NCI-H524 (cell line): ENCODE results near the gene TWF2.
"Not testable (repeated sequence)": the region's sequence is repeated elsewhere in the genome, so short reads cannot be mapped to it uniquely, and the experiment has no call there.

Experiments
- DNase-seq, 2 experiments: peaks; one replicate each; lab custom pipeline; 2025; lab: John Stamatoyannopoulos, UW

Gene TWF2

DNA sequence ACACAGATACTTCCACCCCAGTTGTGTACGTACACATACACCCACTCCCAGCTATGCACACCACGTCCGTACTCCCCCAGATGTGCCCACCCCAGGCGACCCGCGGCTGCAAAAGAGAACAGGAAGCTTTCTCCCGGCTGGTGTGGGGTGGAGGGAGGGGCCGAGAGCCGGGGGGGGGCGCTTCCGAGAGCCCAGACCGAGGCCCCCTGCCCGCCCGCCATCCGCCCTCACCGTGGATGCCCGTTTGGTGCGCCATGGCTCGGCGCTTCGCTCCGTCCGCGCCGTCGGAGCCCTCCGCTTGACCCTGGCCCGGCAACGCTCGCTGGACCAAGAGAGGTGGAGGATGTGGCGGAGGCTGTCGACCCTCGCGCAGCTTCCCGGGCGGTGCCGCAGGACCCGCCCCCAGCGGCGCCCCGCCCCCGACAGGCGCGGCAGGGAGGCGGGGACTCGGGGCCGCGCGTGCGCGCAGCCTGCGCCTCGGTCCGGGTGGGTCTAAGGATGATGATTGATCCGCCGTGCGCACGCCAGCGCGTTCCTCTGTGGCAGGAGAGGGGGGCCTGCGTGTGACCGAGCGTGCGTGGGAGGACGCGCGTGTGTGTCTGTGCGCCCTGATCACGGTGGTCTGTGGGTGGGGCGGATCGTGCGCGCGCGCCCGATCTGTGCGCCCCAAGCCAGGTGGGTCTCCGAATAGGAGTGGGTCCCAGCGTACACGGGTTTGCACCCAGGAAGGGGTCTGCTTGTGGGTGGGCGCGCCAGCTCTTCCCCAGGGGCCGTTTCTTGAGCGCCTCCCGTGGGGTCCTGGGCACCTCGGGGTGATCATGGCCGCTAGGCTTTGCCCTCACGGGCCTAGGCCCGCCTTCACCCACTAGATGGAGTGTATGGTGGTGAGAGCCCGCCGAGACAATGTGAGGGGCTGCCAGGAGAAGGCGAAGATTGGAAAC, at the start of gene TWF2:
TSS of gene TWF2 (minus strand) at position 398 of the 941 bp plus-strand sequence. CDS start at position 256, 142 bp downstream.
- DNase-seq, result peak; percentile 56 to 79

- no peak for DNase-seq
These were observed 49.7 kb upstream of the TWF2 start for GRCh38 chr3:52288674-52289073.

- DNase-seq, result no peak
These were observed 47.8 kb upstream of the TWF2 start for GRCh38 chr3:52286777-52287110.

GRCh38 chr3:52284051-52284450, 45.1 kb upstream of the TWF2 start:
- DNase-seq, result not testable (repeated sequence)

- DNase-seq, result no peak
These were observed 44.3 kb upstream of the TWF2 start for GRCh38 chr3:52283306-52283705.

GRCh38 chr3:52281981-52282801, 43.2 kb upstream of the TWF2 start:
- DNase-seq, result no peak

- no peak for DNase-seq
These were observed 41.1 kb upstream of the TWF2 start for GRCh38 chr3:52280050-52280461.

- DNase-seq, result no peak
These were observed 40.6 kb upstream of the TWF2 start for GRCh38 chr3:52279596-52279995.

- peak; percentile 75 to 84 for DNase-seq
These were observed 39.6 kb upstream of the TWF2 start, which contains the start of gene WDR82 for GRCh38 chr3:52278510-52279069. TSS of gene WDR82 (minus strand) at chr3:52278649. CDS start at chr3:52278361, 288 bp downstream.

GRCh38 chr3:52277972-52278509, 39.1 kb upstream of the TWF2 start:
- peak in 1 of 2 experiments; percentile 38 for DNase-seq

DNA sequence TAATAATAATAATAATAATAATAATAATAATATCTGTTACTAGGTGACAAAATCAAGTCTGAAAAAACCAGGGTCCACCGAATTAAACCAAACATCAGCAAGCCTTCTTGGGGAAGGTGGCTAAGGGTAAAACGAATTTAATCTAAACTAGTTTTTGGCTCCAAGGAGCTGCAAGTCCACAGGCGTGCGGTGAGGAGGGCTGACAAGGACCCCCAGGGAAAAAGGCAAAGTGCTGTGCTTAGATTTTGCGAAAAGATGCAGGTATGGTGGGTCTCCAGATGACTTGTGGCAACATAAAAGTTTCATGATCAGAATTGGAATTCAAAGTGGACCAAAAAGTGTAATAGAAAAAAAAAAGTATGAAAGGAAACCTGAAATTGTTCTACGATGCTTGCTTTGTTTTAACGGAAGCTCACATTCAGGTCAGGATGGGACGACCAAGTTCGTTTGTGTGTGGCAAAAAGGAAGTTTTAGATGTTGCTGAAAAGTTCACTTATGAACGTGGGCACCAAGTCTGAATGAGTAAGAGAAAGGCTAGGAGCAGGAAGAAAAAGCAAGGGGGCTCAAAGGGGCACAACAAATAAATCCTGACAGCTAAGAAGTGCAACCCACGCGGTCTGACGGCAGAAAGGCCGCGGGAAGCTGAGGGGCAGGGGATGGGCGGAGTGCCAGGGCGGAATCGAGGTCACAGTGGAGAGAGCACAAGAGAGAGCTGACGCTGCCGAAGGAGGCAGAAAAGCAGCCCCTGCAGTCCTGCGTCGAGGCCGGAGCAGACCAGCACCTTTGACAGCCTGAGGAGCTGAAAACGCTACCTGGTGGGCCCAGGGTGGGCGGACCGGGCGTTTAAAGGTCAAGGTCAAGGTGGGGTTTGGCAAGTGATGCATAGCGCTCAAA, 38.4 kb upstream of the TWF2 start:
- DNase-seq, result peak; percentile 12 to 44

DNA sequence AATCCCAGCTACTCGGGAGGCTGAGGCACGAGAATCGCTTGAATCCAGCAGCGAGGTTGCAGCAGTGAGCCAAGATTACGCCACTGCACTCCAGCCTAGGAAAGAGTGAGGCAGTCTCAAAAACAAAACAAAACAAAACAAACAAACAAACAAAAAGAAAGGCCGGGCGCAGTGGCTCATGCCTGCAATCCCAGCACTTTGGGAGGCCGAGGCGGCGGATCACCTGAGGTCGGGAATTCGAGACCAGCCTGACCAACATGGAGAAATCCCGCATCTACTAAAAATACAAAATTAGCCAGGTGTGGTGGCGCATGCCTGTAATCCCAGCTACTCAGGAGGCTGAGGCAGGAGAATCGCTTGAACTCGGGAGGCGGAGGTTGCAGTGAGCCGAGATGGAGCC, 35.8 kb upstream of the TWF2 start:
- DNase-seq, result not testable (repeated sequence)

GRCh38 chr3:52272831-52273230, 33.9 kb upstream of the TWF2 start:
- DNase-seq, result no peak

DNA sequence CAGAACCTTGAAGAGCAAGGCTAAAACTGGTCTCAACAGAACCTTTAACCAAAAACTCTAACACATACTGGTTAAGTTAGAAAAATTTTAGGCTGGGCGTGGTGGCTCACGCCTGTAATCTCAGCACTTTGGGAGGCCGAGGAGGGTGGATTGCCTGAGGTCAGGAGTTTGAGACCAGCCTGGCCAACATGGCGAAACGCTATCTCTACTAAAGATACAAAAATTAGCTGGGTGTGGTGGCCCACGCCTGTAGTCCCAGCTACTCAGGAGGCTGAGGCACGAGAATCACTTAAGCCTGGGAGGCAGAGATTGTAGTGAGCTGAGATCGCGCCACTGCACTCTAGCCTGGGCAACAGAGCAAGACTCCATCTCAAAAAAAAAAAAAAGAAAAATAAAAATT, 33.2 kb upstream of the TWF2 start:
- not testable (repeated sequence) for DNase-seq

GRCh38 chr3:52270252-52270754, 31.3 kb upstream of the TWF2 start:
- DNase-seq, result no peak

DNA sequence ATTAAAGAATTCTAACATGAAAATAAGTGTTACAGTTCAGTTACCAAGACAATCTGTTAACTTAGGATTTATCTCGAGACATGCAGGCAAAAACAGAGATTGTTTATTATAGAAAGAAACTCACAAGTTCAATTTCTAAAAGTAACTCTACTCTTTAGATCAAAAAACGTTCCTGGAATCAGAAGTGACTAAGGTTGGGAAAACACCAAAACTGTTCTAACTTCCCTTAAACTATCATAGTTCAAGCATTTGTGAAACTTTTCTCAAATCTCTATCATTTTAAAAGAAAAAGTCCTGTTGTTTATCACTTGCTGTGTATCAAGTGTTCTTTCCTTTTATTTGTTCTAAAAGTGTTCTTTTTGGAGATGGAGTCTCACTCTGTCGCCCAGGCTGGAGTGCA, 30.8 kb upstream of the TWF2 start:
- no peak for DNase-seq

DNA sequence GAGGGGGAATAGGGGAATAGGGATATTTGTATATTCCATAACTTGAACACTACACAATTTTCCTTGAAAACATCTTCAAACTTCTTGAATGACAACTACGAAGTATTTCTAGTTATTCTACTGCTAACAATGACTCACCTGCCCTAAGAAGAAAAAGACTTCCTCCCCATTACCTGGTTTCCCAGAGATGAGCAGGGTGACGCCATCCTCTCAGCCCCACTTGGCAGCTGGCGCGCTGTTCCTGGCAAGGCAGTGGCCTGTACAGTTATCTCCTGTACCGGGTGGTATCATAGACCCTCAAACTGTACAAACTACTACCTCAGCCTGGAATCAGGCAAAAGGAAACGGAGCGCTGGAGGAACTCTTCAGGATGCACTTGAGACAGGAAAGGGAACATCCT, 29.1 kb upstream of the TWF2 start:
- no peak for DNase-seq

DNA sequence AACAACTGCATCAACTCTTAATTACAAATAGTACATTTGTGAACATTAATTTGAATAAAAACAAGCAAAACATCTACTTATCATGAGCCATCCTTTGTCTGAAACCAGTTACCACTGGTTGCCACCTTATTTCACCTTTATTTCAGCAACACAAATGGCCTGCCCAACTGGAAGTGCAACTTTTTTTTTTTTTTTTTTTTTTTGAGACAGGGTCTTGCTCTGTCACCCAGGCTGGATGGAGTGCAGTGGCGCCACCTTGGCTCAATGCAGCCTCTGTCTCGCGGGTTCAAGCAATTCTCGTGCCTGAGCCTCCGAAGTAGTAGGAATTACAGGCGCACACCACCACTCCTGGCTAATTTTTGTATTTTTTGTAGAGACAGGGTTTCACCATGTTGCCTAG, 26.4 kb upstream of the TWF2 start:
- no peak for DNase-seq

DNA sequence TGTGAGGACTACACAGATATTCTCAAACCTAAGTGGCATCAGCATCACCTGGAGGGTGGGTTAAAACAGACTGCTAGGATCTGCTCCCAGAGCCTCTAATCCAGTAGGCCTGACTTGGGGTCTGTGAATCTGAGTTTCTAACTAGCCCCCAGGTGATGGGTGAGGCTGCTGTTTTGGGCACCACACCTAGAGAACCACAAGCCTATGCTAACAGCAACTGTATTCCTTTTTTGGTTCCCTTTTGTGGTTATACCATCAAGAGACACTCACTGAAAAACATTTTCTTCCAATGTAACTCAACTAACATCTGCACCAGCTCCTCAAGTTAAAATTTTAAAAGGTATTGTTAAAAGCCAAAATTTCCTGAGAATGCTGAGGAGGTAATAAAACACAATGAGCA, 23.5 kb upstream of the TWF2 start:
- no peak for DNase-seq

DNA sequence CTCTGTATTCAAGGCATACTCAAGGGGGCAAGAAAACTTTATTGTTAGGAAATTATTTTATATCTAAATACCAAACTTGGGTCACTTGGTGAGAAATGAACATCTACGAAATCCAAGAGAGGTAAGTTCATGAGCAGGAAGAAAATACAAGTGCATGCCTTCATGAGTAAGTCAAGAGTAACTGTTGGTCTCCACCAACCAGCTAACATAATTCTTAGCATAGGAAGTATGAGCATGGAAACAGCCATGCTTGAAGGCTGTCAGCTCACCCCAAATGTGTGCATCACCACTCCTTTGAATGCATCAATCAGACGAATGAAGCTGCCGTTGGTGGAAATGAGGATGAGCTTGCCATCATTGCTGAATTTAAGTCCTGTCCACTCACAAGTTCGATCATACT, 20.5 kb upstream of the TWF2 start:
- no peak for DNase-seq

DNA sequence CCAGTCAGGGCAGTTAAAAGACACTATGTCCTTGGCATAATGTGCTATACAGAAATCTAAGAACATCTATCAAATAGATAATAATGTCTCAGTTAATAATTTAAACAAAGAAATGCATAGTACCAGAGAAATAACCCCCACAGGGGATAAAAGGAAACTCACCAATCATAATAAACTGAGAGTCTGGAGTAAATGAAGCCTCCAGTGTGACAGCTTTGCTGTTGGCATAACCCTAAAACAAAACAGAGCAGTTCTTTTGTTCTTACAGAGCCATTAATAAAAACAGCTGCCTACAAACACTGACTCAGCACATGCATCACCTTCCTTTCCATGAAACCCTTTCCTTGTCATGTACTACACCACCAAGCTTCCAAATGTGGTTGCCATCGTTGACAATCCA, 20.1 kb upstream of the TWF2 start:
- DNase-seq, result no peak
